Upper lobe of right lung (tissue), 1 donor: ENCODE measurements around the gene RHOBTB1. TPM values are rescaled to one million over a fixed set of nuclear protein-coding genes. Genes with fewer than 3 reads are reported as not detected.
"Not testable (repeated sequence)": the region's sequence is repeated elsewhere in the genome, so short reads cannot be mapped to it uniquely, and the experiment has no call there.

Experiments
- ATAC-seq: fragments of 200-7000 bp; cut with Tn5 transposase; one replicate; pipeline ENCODE4 v1.9.1; 2020; ENCODE audit warnings: mild to moderate bottlenecking, moderate library complexity
- DNase-seq: peaks from one replicate; pipeline ENCODE4 v3.0.0-alpha.2; 2020
- H3K27ac ChIP-seq: fragments of 200-600 bp; one replicate; pipeline ENCODE4 v1.8.0; 2022
- H3K27me3 ChIP-seq: fragments of 200-600 bp; one replicate; pipeline ENCODE4 v1.8.0; 2022; ENCODE audit warnings: mild to moderate bottlenecking
- H3K36me3 ChIP-seq: fragments of 200-600 bp; one replicate; pipeline ENCODE4 v1.8.0; 2022
- H3K4me1 ChIP-seq: fragments of 200-600 bp; one replicate; pipeline ENCODE4 v1.8.0; 2022
- H3K4me3 ChIP-seq: fragments of 200-600 bp; one replicate; pipeline ENCODE4 v1.8.0; 2022; ENCODE audit warnings: mild to moderate bottlenecking
- H3K9me3 ChIP-seq: fragments of 200-600 bp; one replicate; pipeline ENCODE4 v1.8.0; 2022
- CTCF ChIP-seq: fragments of 200-600 bp; IDR thresholded peaks from one replicate; pipeline ENCODE4 v1.8.0; 2022; ENCODE audit warnings: antibody characterized with exemption
- intact Hi-C: fragments of 100-400 bp; cut with DNase I; formaldehyde crosslinking; loops from one replicate; pipeline ENCODE4 v1.11.0; 2022
- total RNA-seq: library from RNA; stranded (reverse); fragmentation: NEBNext Ultra II Directional; extraction: Animal tissue kit (Norgen Biotek cat#: 25700); gene quantifications from one replicate; pipeline ENCODE4 v1.2.1, GENCODE V29; 2021
- donor health status: DM: no; HTN: yes; CAD: no; lungs with severe emphysema.

RHOBTB1 gene
- total RNA-seq, 1 donor from 2014 or later = 14.5 TPM

- TF ChIP-seq CTCF = no peak
- no peaks in the 10 kb centered on the region for H3K4me1 ChIP-seq
- no peaks in the 10 kb centered on the region for H3K27me3 ChIP-seq
- no peak overlapping the region for H3K27ac ChIP-seq
- ATAC-seq (no peak), DNase-seq (no peak)
- intact Hi-C loops = no loop called here
- H3K9me3 ChIP-seq = no peaks in the 10 kb centered on the region
- no peaks in the 10 kb centered on the region for H3K36me3 ChIP-seq
- H3K4me3 ChIP-seq = no peak overlapping the region
Observed at GRCh38 chr10:60977161-60978122, 33.5 kb upstream of the RHOBTB1 start.

- Histone ChIP-seq H3K4me3 (no peak overlapping the region), H3K27ac (no peak overlapping the region), H3K9me3 (no peaks in the 10 kb centered on the region), H3K4me1 (no peaks in the 10 kb centered on the region), H3K27me3 (no peaks in the 10 kb centered on the region), H3K36me3 (no peaks in the 10 kb centered on the region)
- TF ChIP-seq CTCF = no peak
- ATAC-seq = no peak
- DNase-seq = no peak
- intact Hi-C loops = no loop called here
Observed at GRCh38 chr10:60976687-60977086, 32.7 kb upstream of the RHOBTB1 start.

- no peaks in the 10 kb centered on the region for H3K4me1 ChIP-seq
- no peak for DNase-seq
- TF ChIP-seq CTCF = no peak
- H3K27me3 ChIP-seq = no peaks in the 10 kb centered on the region
- H3K27ac ChIP-seq = no peak overlapping the region
- H3K4me3 ChIP-seq = no peak overlapping the region
- intact Hi-C loops = no loop called here
- no peak for ATAC-seq
- no peaks in the 10 kb centered on the region for H3K9me3 ChIP-seq
- H3K36me3 ChIP-seq = no peaks in the 10 kb centered on the region
Observed at GRCh38 chr10:60975716-60976115, 31.7 kb upstream of the RHOBTB1 start.

GRCh38 chr10:60974463-60975149 is 30.6 kb upstream of the RHOBTB1 start:
- TF ChIP-seq CTCF = no peak
- H3K9me3 ChIP-seq = no peaks in the 10 kb centered on the region
- intact Hi-C loops = no loop called here
- no peaks in the 10 kb centered on the region for H3K27me3 ChIP-seq
- H3K36me3 ChIP-seq = no peaks in the 10 kb centered on the region
- H3K4me1 ChIP-seq = no peaks in the 10 kb centered on the region
- DNase-seq = no peak
- no peak overlapping the region for H3K27ac ChIP-seq
- ATAC-seq = no peak
- H3K4me3 ChIP-seq = no peak overlapping the region

GRCh38 chr10:60973086-60973485 is 29.1 kb upstream of the RHOBTB1 start:
- H3K36me3 ChIP-seq = no peaks in the 10 kb centered on the region
- no peak for DNase-seq
- H3K27ac ChIP-seq = no peak overlapping the region
- ATAC-seq = no peak
- H3K9me3 ChIP-seq = no peaks in the 10 kb centered on the region
- H3K4me3 ChIP-seq = no peak overlapping the region
- intact Hi-C loops = no loop called here
- H3K27me3 ChIP-seq = no peaks in the 10 kb centered on the region
- no peaks in the 10 kb centered on the region for H3K4me1 ChIP-seq
- TF ChIP-seq CTCF = no peak

GRCh38 chr10:60972181-60972580 is 28.2 kb upstream of the RHOBTB1 start:
- ATAC-seq, H3K36me3 ChIP-seq, H3K27ac ChIP-seq, H3K9me3 ChIP-seq, H3K4me1 ChIP-seq, intact Hi-C loops, H3K4me3 ChIP-seq, H3K27me3 ChIP-seq, DNase-seq: not testable (repeated sequence)
